H1 (cell line): ENCODE results near the gene CARM1. TPM values are rescaled to one million over a fixed set of nuclear protein-coding genes. Genes with fewer than 3 reads are reported as not detected.

ENCODE experiments used
- ATF2 ChIP-seq: IDR thresholded peaks from 2 replicates; pipeline ENCODE4 v1.6.1; 2012; ENCODE audit warnings: low read length, inconsistent platforms
- CREB1 ChIP-seq: IDR thresholded peaks from 2 replicates; pipeline ENCODE4 v1.6.1; 2012; ENCODE audit warnings: inconsistent platforms
- E2F6 ChIP-seq: IDR thresholded peaks from 2 replicates; pipeline ENCODE4 v1.6.1; 2012; ENCODE audit warnings: inconsistent platforms
- KDM1A ChIP-seq: fragments of 200-600, 300-600 bp; sonication (generic); IDR thresholded peaks from 2 replicates; pipeline ENCODE4 v1.7.1; 2016; ENCODE audit warnings: mild to moderate bottlenecking, low read length, borderline replicate concordance
- MAX ChIP-seq: IDR thresholded peaks from 2 replicates; pipeline ENCODE4 v1.6.1; 2012; ENCODE audit warnings: inconsistent platforms
- RNF2 ChIP-seq: fragments of 200-900, 300-1000 bp; sonication (generic); IDR thresholded peaks from 2 replicates; pipeline ENCODE4 v1.7.1; 2016; ENCODE audit warnings: borderline replicate concordance, low read depth, mild to moderate bottlenecking, antibody characterized with exemption, low read length; ENCODE audit not compliant: poor library complexity, severe bottlenecking; ENCODE audit errors: missing control alignments
- USF2 ChIP-seq: IDR thresholded peaks from 2 replicates; pipeline ENCODE4 v1.6.1; 2011; ENCODE audit warnings: low read length, improper control_type of control experiment
- polyA plus RNA-seq, 7 experiments: library from polyadenylated mRNA; depleted of rRNA in 3 of 7; stranded (reverse) in 5 of 7; unstranded in 2 of 7; fragments of >200 nt in 5 of 7; fragments of 200-250 nt in 2 of 7; gene quantifications; 1 replicate in 5 of 7; 2 replicates in 1 of 7; 4 replicates in 1 of 7; pipeline versions ENCODE4 v1.2.1 to v1.2.3, GENCODE V29; 2011 to 2013; ENCODE audit warnings: missing spikeins in 2 of 7, mixed read lengths in 2 of 7
- total RNA-seq: library from RNA; stranded (reverse); fragmentation: NEBNext Ultra II Directional; extraction: Animal tissue kit (Norgen Biotek cat#: 25700); gene quantifications from 2 replicates; pipeline ENCODE4 v1.2.1, GENCODE V29; 2021
- TF ChIP-seq, protein P1 (sequence below): IDR thresholded peaks from 2 replicates; pipeline ENCODE4 v1.6.1; 2011; ENCODE audit warnings: low read depth, mild to moderate bottlenecking, low read length; ENCODE audit not compliant: insufficient read depth

CARM1 gene
- total and polyA plus RNA-seq, 2 of the 8 experiments (the other 6 are each of a cell fraction or from before 2014, with no cell fraction given): 134 to 164 TPM

DNA sequence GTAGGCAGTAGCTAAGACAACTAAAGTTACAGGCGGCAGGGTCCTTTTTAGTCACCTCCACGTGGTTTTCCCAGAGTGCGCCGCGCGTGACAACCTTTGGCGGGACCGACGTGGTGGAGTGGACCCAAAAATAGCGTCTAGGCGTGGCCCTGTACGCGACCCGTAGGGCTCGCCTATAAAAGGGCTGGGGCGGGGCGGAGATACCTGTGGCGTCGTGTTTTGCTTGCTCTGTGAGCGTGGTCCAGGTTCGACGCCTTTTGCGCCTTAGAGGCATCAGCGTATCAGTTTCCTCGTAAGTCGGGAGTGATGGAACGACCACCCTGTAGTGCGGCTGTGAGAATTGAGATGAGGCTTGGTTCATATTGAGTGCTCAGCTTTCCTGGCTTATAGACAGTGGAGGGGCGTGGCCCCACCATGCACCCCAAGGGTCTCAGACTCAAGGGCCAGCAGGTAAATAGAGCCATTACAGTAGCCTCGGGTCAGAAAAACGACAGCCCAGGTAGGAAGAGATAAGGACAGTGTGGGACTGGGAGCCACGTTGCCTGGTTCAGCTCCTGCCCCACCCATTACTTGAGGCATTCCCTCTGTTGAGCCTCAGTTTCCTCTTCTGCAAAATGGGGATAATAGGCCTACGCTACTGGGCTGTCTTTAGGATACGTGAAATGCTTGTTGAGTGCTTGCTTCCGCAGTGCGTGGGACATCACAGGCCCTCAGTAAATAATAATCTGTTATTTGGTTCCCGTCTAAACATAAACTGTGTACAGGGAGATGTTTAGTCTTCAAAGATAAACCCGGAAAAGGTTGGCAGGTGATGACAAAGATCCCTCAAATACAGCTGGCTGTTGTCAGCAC is 34.6 kb upstream of the CARM1 start (continued):
- TF ChIP-seq KDM1A (peak; percentile 67), MAX (peak; percentile 99), CREB1 (peak; percentile 81), USF2 (peak; percentile 72), E2F6 (peak; percentile 100), ATF2 (peak; percentile 51; the same call in 1 of the 2 replicates), RNF2 (peak; percentile 85)
- TF ChIP-seq, protein P1, sequence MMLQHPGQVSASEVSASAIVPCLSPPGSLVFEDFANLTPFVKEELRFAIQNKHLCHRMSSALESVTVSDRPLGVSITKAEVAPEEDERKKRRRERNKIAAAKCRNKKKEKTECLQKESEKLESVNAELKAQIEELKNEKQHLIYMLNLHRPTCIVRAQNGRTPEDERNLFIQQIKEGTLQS: peak; percentile 56
